ENCODE results near the gene GLRX3. TPM values are rescaled to one million over a fixed set of nuclear protein-coding genes. Genes with fewer than 3 reads are reported as not detected.
A peak's percentile ranks its signal among the peaks of the same experiment; 100 is the strongest.

Gene GLRX3
- total and polyA plus RNA-seq, 2 of the 13 experiments (the other 11 are each of a cell fraction or from before 2014, with no cell fraction given): 91.4 to 135 TPM

DNA sequence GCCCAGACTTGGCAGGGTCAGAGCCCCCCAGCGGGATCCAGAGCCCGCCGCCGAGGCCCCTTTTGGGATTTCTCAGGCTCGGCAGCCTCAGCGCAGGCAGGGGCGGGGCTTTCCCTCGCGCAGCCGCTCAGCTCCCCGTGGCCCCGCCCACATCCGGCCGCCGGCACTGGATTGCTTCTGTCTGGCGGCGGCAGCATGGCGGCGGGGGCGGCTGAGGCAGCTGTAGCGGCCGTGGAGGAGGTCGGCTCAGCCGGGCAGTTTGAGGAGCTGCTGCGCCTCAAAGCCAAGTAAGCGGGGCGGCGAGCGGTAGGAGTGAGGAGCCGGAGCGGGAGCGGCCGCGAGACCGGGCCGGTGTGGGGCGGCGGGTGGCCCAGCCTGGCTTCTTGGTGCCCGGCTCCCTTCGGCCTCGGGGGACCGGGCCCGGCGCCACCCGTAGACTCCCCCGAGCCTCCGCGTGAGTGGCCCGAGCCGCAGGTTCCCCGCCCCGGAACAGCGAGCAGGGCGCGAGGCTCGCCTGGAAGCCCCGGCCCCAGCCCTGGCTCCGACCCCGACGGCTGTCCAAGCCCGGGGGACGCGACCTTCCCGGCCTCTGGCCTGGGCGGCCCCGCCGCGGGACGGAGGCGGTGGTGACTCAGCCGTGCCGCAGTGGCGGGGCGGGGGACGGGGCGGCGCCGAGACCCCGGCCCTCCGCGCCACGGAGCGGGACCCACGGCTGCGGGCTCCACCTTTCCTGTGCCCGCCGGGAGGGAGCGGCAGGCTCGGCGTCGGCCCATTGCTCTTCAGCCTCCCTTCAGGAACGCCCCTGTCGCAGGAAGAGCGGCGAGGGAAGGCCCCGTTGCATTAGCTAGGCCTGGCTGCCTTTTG is at the start of gene GLRX3 (continued):
- TF ChIP-seq TFDP1 (CRISPR knock-in tag; IDR thresholded peaks at IDR 0.05; ENCODE audit: borderline replicate concordance) (peak; percentile 45; the same call in 1 of the 2 replicates), ZNF777 (CRISPR knock-in tag; IDR thresholded peaks at IDR 0.05) (peak; percentile 75), ZNF616 (CRISPR knock-in tag; IDR thresholded peaks at IDR 0.05; ENCODE audit: low read depth) (peak; percentile 26; the same call in 1 of the 2 replicates), SMC3 (IDR thresholded peaks at IDR 0.05; ENCODE audit: low read length) (no peak), ZNF225 (CRISPR knock-in tag; IDR thresholded peaks at IDR 0.05) (no peak), ZNF776 (CRISPR knock-in tag; IDR thresholded peaks at IDR 0.05) (no peak), GPN1 (CRISPR knock-in tag; IDR thresholded peaks at IDR 0.05; ENCODE audit: borderline replicate concordance) (no peak), ATF4 (CRISPR knock-in tag; IDR thresholded peaks at IDR 0.05) (peak in 1 of 2 experiments; percentile 24; a peak in 1 of 4 replicates), ZNF274 (CRISPR knock-in tag; IDR thresholded peaks at IDR 0.05) (peak; percentile 25; the same call in 1 of the 2 replicates), CENPX (CRISPR knock-in tag; IDR thresholded peaks at IDR 0.05) (no peak), RFXANK (CRISPR knock-in tag; IDR thresholded peaks at IDR 0.05) (no peak), ZNF749 (CRISPR knock-in tag; IDR thresholded peaks at IDR 0.05; ENCODE audit: borderline replicate concordance) (no peak), PAXIP1 (CRISPR knock-in tag; conservative IDR thresholded peaks at IDR 0.05) (peak; percentile 43; the same call in 1 of the 2 replicates), ZSCAN20 (CRISPR knock-in tag; IDR thresholded peaks at IDR 0.05; ENCODE audit: borderline replicate concordance) (no peak), ZSCAN31 (CRISPR knock-in tag; IDR thresholded peaks at IDR 0.05; ENCODE audit: low read depth) (peak; percentile 22; the same call in 1 of the 2 replicates), ZNF350 (CRISPR knock-in tag; IDR thresholded peaks at IDR 0.05; ENCODE audit: borderline replicate concordance, low read depth) (peak; percentile 36; the same call in 1 of the 2 replicates), FOXP1 (IDR thresholded peaks at IDR 0.05) (no peak), FOXP1 (CRISPR knock-in tag; IDR thresholded peaks at IDR 0.05) (no peak), CENPBD1 (CRISPR knock-in tag; IDR thresholded peaks at IDR 0.05; ENCODE audit: borderline replicate concordance, low read depth) (no peak)
- TF ChIP-seq, protein P1, sequence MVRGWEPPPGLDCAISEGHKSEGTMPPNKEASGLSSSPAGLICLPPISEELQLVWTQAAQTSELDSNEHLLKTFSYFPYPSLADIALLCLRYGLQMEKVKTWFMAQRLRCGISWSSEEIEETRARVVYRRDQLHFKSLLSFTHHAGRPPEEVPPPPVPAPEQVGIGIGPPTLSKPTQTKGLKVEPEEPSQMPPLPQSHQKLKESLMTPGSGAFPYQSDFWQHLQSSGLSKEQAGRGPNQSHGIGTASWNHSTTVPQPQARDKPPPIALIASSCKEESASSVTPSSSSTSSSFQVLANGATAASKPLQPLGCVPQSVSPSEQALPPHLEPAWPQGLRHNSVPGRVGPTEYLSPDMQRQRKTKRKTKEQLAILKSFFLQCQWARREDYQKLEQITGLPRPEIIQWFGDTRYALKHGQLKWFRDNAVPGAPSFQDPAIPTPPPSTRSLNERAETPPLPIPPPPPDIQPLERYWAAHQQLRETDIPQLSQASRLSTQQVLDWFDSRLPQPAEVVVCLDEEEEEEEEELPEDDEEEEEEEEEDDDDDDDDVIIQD (CRISPR knock-in tag; IDR thresholded peaks at IDR 0.05; ENCODE audit: low read depth): no peak
- TF ChIP-seq, protein P2, sequence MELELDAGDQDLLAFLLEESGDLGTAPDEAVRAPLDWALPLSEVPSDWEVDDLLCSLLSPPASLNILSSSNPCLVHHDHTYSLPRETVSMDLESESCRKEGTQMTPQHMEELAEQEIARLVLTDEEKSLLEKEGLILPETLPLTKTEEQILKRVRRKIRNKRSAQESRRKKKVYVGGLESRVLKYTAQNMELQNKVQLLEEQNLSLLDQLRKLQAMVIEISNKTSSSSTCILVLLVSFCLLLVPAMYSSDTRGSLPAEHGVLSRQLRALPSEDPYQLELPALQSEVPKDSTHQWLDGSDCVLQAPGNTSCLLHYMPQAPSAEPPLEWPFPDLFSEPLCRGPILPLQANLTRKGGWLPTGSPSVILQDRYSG (CRISPR knock-in tag; IDR thresholded peaks at IDR 0.05): no peak

Data from HepG2 (cell line).